Activated CD8-positive, alpha-beta T cell treated with anti-CD3 and anti-CD28 coated beads for 36 hours (primary cell): ENCODE measurements around the gene XRRA1. TPM values are rescaled to one million over a fixed set of nuclear protein-coding genes. Genes with fewer than 3 reads are reported as not detected.

Experiments used
- ATAC-seq: fragments of 200-7000 bp; cut with Tn5 transposase; one replicate; pipeline ENCODE4 v1.10.0; 2021; ENCODE audit warnings: mild to moderate bottlenecking, moderate library complexity
- CTCF ChIA-PET: fragments of 350-600 bp; sonication (Branson Sonifier 250); formaldehyde crosslinking; loops from one replicate; lab custom pipeline; 2021; ENCODE audit warnings: antibody characterized with exemption; lab: Charles Lee
- POLR2A ChIA-PET: fragments of 350-600 bp; sonication (Branson Sonifier 250); formaldehyde crosslinking; loops from one replicate; lab custom pipeline; 2021; ENCODE audit warnings: antibody characterized with exemption; lab: Charles Lee
- DNase-seq: peaks from one replicate; pipeline ENCODE4 v3.0.0-alpha.2; 2020
- H3K27ac Mint-ChIP-seq: one replicate; pipeline ENCODE4 v1.8.0; 2021; ENCODE audit warnings: mild to moderate bottlenecking, mixed read lengths
- H3K27me3 Mint-ChIP-seq: one replicate; pipeline ENCODE4 v1.8.0; 2021; ENCODE audit warnings: mixed read lengths
- H3K36me3 Mint-ChIP-seq: one replicate; pipeline ENCODE4 v1.8.0; 2021; ENCODE audit warnings: low read depth, mixed read lengths
- H3K4me1 Mint-ChIP-seq: one replicate; pipeline ENCODE4 v1.8.0; 2021; ENCODE audit warnings: low read depth, mixed read lengths
- H3K4me3 Mint-ChIP-seq: one replicate; pipeline ENCODE4 v1.8.0; 2021; ENCODE audit warnings: mild to moderate bottlenecking, moderate library complexity, mixed read lengths
- H3K9me3 Mint-ChIP-seq: one replicate; pipeline ENCODE4 v1.8.0; 2021; ENCODE audit warnings: mixed read lengths
- CTCF ChIP-seq: fragments of 200-600 bp; IDR thresholded peaks from one replicate; pipeline ENCODE4 v1.8.0; 2022; ENCODE audit warnings: antibody characterized with exemption, mild to moderate bottlenecking
- intact Hi-C: fragments of 100-400 bp; cut with micrococcal nuclease; formaldehyde crosslinking; loops from one replicate; pipeline ENCODE4 v1.10.0; 2022
- total RNA-seq, 2 experiments: library from RNA; stranded (reverse); gene quantifications; one replicate each; pipeline ENCODE4 v1.2.3, GENCODE V29; 2021

XRRA1 gene
- total RNA-seq, 2 experiments from 2014 or later, result 19.0 to 19.3 TPM

GRCh38 chr11:74844865-74845264, 104.0 kb downstream of the XRRA1 start:
- ATAC-seq (no peak), DNase-seq (no peak)
- H3K27ac Mint-ChIP-seq, result no peak overlapping the region
- peaks cover 10% of the 10 kb centered on the region for H3K4me1 Mint-ChIP-seq
- no peak overlapping the region for H3K4me3 Mint-ChIP-seq
- TF ChIP-seq CTCF, result no peak
- ChIA-PET CTCF (no interaction called here), POLR2A (no interaction called here)
- H3K27me3 Mint-ChIP-seq, result no peaks in the 10 kb centered on the region
- intact Hi-C loops, result no loop called here
- peaks cover 27% of the 10 kb centered on the region for H3K36me3 Mint-ChIP-seq
- H3K9me3 Mint-ChIP-seq, result no peaks in the 10 kb centered on the region

- intact Hi-C loops, result no loop called here
- no peaks in the 10 kb centered on the region for H3K9me3 Mint-ChIP-seq
- no peak for ATAC-seq
- POLR2A ChIA-PET, result no interaction called here
- H3K27me3 Mint-ChIP-seq, result no peaks in the 10 kb centered on the region
- no peak for TF ChIP-seq CTCF
- no peak overlapping the region for H3K4me3 Mint-ChIP-seq
- no peak overlapping the region for H3K27ac Mint-ChIP-seq
- no peak for DNase-seq
- CTCF ChIA-PET, result no interaction called here
- H3K36me3 Mint-ChIP-seq, result peaks cover 27% of the 10 kb centered on the region
- H3K4me1 Mint-ChIP-seq, result peaks cover 14% of the 10 kb centered on the region
Observed at GRCh38 chr11:74844072-74844471, 104.8 kb downstream of the XRRA1 start.

GRCh38 chr11:74842967-74843366, 105.9 kb downstream of the XRRA1 start:
- H3K27ac Mint-ChIP-seq, result no peak overlapping the region
- DNase-seq (no peak), ATAC-seq (no peak)
- no peak for TF ChIP-seq CTCF
- no peak overlapping the region for H3K4me3 Mint-ChIP-seq
- intact Hi-C loops, result no loop called here
- H3K9me3 Mint-ChIP-seq, result no peaks in the 10 kb centered on the region
- no peaks in the 10 kb centered on the region for H3K27me3 Mint-ChIP-seq
- CTCF ChIA-PET, result no interaction called here
- POLR2A ChIA-PET, result no interaction called here
- H3K4me1 Mint-ChIP-seq, result peaks cover 16% of the 10 kb centered on the region
- peaks cover 27% of the 10 kb centered on the region for H3K36me3 Mint-ChIP-seq

GRCh38 chr11:74840486-74840885, 108.4 kb downstream of the XRRA1 start:
- DNase-seq, result no peak
- Mint-ChIP-seq H3K27me3 (no peaks in the 10 kb centered on the region), H3K27ac (no peak overlapping the region), H3K36me3 (peaks cover 38% of the 10 kb centered on the region), H3K4me3 (no peak overlapping the region), H3K9me3 (no peaks in the 10 kb centered on the region), H3K4me1 (peaks cover 6% of the 10 kb centered on the region)
- ATAC-seq, result no peak
- TF ChIP-seq CTCF, result no peak
- intact Hi-C loops, result no loop called here
- CTCF ChIA-PET, result interaction anchor here (0.9 to 1.6 kb wide), 3 partner anchors 100 to 305 kb away, joined by 3 to 5 read pairs (median 3); no protein-coding TSS in a partner anchor
- POLR2A ChIA-PET, result interaction anchor here (0.6 kb wide), 1 partner anchor 101 kb away, joined by 4 read pairs; no protein-coding TSS in a partner anchor

- ChIA-PET POLR2A (interaction anchor here (0.6 kb wide), 1 partner anchor 101 kb away, joined by 4 read pairs; no protein-coding TSS in a partner anchor), CTCF (interaction anchor here (0.9 to 1.6 kb wide), 3 partner anchors 100 to 306 kb away, joined by 3 to 5 read pairs (median 3); no protein-coding TSS in a partner anchor)
- Mint-ChIP-seq H3K36me3 (peaks cover 39% of the 10 kb centered on the region), H3K9me3 (no peaks in the 10 kb centered on the region), H3K27ac (no peak overlapping the region), H3K4me3 (no peak overlapping the region), H3K4me1 (peaks cover 6% of the 10 kb centered on the region), H3K27me3 (no peaks in the 10 kb centered on the region)
- ATAC-seq (no peak), DNase-seq (no peak)
- no peak for TF ChIP-seq CTCF
- intact Hi-C loops, result no loop called here
Observed at GRCh38 chr11:74839971-74840370, 108.9 kb downstream of the XRRA1 start.
